Measurements from ENCODE around the gene DENND1A.

GRCh38 chr9:123426406-123426805, 503.5 kb downstream of the DENND1A start:
- TF ChIP-seq CTCF (IDR thresholded peaks at IDR 0.05) (no peak), POLR2A (IDR thresholded peaks at IDR 0.05) (no peak)
